ENCODE results near the gene C21orf58.
A peak's percentile ranks its signal among the peaks of the same experiment; 100 is the strongest.
"Not testable (repeated sequence)": the region's sequence is repeated elsewhere in the genome, so short reads cannot be mapped to it uniquely, and the experiment has no call there.

Gene C21orf58

DNA sequence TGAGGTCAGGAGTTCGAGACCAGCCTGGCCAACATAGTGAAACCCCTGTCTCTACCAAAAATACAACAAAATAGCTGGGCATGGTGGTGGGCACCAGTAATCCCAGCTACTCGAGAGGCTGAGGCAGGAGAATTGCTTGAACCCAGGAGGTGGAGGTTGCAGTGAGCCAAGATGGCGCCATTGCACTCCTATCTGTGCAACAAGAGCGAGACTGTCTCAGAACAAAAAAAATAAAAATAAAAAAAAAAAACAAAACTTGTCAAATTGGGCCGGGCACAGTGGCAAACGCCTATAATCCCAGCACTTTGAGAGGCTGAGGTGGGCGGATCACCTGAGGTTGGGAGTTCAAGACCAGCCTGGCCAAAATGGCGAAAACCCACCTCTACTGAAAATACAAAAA lies 13.4 kb downstream of the C21orf58 start:
- H3K4me3 ChIP-seq (ENCODE audit: low read length in 2 of 2); H3K27me3 ChIP-seq (ENCODE audit: control insufficient read depth in 1 of 2, insufficient read depth in 2 of 2, low read length in 2 of 2); H3K27ac ChIP-seq (ENCODE audit: low read length); H3K4me1 ChIP-seq (ENCODE audit: control insufficient read depth, insufficient read depth, low read length); H3K9ac ChIP-seq (ENCODE audit: low read length in 2 of 2); H3K36me3 ChIP-seq (ENCODE audit: control insufficient read depth in 2 of 2, insufficient read depth in 2 of 2, low read length in 2 of 2); H3K9me3 ChIP-seq (ENCODE audit: control insufficient read depth in 2 of 2, low read length in 2 of 2): not testable (repeated sequence)

DNA sequence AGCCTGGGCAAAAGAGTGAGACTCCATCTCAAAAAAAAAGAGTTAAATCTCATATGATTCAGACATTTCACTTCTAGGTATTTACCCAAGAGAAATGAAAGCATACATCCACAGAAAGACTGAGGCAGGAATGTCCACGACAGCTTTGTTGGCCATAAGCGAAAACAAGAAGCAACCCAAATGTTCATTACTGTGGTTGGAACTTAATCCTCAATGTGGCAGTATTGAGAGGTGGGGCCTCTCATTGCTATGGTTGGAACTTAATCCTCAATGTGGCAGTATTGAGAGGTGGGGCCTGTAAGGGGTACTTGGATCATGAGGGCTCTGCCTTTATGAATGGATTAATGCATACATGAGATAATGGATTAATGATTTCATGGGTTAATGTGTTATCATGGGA lies 15.2 kb downstream of the C21orf58 start:
- H3K4me3 ChIP-seq (ENCODE audit: low read length in 2 of 2) = no peak overlapping the region
- peaks cover 3% of the 10 kb centered on the region in 2 donors for H3K36me3 ChIP-seq (ENCODE audit: control insufficient read depth in 2 of 2, insufficient read depth in 2 of 2, low read length in 2 of 2)
- no peak overlapping the region for H3K27ac ChIP-seq (ENCODE audit: low read length)
- H3K27me3 ChIP-seq (ENCODE audit: control insufficient read depth in 1 of 2, insufficient read depth in 2 of 2, low read length in 2 of 2) = no peaks in the 10 kb centered on the region
- H3K4me1 ChIP-seq (ENCODE audit: control insufficient read depth, insufficient read depth, low read length) = no peaks in the 10 kb centered on the region
- no peak overlapping the region for H3K9ac ChIP-seq (ENCODE audit: low read length in 2 of 2)
- no peaks in the 10 kb centered on the region for H3K9me3 ChIP-seq (ENCODE audit: control insufficient read depth in 2 of 2, low read length in 2 of 2)

GRCh38 chr21:46307625-46308024 lies 16.0 kb downstream of the C21orf58 start:
- Histone ChIP-seq H3K27ac (ENCODE audit: low read length) (no peak overlapping the region), H3K9me3 (ENCODE audit: control insufficient read depth in 2 of 2, low read length in 2 of 2) (no peaks in the 10 kb centered on the region), H3K27me3 (ENCODE audit: control insufficient read depth in 1 of 2, insufficient read depth in 2 of 2, low read length in 2 of 2) (no peaks in the 10 kb centered on the region), H3K4me1 (ENCODE audit: control insufficient read depth, insufficient read depth, low read length) (no peaks in the 10 kb centered on the region), H3K4me3 (ENCODE audit: low read length in 2 of 2) (no peak overlapping the region), H3K9ac (ENCODE audit: low read length in 2 of 2) (no peak overlapping the region), H3K36me3 (ENCODE audit: control insufficient read depth in 2 of 2, insufficient read depth in 2 of 2, low read length in 2 of 2) (peaks cover 3% of the 10 kb centered on the region in 2 donors)

DNA sequence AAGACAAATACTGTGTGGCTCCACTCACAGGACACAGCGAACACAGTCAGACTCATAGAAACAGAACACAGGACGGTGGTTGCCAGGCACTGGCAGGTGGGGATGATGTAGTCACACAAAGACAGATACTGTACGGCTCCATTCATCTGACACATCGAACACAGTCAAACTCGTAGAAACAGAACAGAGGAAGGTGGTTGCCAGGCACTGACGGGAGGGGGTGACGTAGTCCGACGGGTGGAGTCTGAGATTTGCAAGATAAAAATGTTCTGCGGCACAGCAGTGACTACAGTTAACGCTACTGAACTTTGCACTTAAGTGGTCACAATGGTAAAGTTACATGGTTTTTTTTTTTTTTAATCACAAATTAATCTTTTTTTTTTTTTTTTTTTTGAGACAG lies 18.7 kb downstream of the C21orf58 start:
- no peak overlapping the region for H3K9ac ChIP-seq (ENCODE audit: low read length in 2 of 2)
- H3K9me3 ChIP-seq (ENCODE audit: control insufficient read depth in 2 of 2, low read length in 2 of 2) = no peaks in the 10 kb centered on the region
- H3K4me3 ChIP-seq (ENCODE audit: low read length in 2 of 2) = no peak overlapping the region
- no peaks in the 10 kb centered on the region for H3K27me3 ChIP-seq (ENCODE audit: control insufficient read depth in 1 of 2, insufficient read depth in 2 of 2, low read length in 2 of 2)
- H3K36me3 ChIP-seq (ENCODE audit: control insufficient read depth in 2 of 2, insufficient read depth in 2 of 2, low read length in 2 of 2) = peaks cover 3% of the 10 kb centered on the region in 2 donors
- H3K4me1 ChIP-seq (ENCODE audit: control insufficient read depth, insufficient read depth, low read length) = no peaks in the 10 kb centered on the region
- H3K27ac ChIP-seq (ENCODE audit: low read length) = no peak overlapping the region

DNA sequence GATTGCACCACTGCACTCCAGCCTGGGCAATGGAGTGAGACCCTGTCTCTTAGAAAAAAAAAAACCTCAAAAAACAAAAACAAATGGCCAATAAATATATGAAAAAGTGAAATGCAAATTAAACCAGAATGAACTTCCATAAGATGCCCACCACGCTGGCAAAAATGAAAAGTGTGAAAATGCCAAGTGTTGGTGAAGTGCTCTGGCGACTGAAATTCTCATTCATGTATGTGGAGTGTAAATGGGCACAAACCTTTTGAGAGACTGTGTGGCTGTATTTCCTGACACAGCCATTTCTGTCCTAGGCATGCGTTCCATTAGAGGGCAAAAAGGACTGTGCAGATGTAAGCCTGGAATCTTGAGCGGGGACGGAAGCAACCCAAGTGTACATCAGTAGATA lies 19.2 kb downstream of the C21orf58 start:
- Histone ChIP-seq H3K36me3 (ENCODE audit: control insufficient read depth in 2 of 2, insufficient read depth in 2 of 2, low read length in 2 of 2) (peaks cover 3% of the 10 kb centered on the region in 2 donors), H3K4me3 (ENCODE audit: low read length in 2 of 2) (no peak overlapping the region), H3K27ac (ENCODE audit: low read length) (no peak overlapping the region), H3K27me3 (ENCODE audit: control insufficient read depth in 1 of 2, insufficient read depth in 2 of 2, low read length in 2 of 2) (peaks cover 0 to 4% of the 10 kb centered on the region in 2 donors), H3K9ac (ENCODE audit: low read length in 2 of 2) (no peak overlapping the region), H3K9me3 (ENCODE audit: control insufficient read depth in 2 of 2, low read length in 2 of 2) (no peaks in the 10 kb centered on the region), H3K4me1 (ENCODE audit: control insufficient read depth, insufficient read depth, low read length) (no peaks in the 10 kb centered on the region)

DNA sequence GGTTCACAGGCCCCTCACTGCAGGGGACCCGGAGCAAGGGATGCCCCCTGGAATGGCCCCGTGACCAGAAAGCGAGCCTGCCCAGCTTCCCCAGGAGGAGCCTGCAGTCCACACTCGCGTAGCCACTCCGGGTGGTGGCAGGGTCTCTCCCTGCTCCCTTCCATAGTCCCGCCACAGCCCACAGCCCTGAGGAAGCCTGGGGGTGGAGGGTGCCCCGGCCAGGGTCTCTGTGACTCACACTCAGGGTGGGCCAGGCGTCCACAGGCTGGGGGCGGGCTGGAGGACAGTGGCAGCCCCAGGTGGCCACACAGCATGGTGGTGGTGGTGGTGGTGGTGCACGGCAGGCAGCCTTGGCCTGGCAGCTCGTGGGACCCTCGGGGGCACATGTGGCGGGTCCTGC lies 21.9 kb downstream of the C21orf58 start:
- Histone ChIP-seq H3K9ac (ENCODE audit: low read length in 2 of 2) (no peak overlapping the region), H3K9me3 (ENCODE audit: control insufficient read depth in 2 of 2, low read length in 2 of 2) (no peaks in the 10 kb centered on the region), H3K27me3 (ENCODE audit: control insufficient read depth in 1 of 2, insufficient read depth in 2 of 2, low read length in 2 of 2) (peaks cover 9 to 14% of the 10 kb centered on the region in 2 donors), H3K36me3 (ENCODE audit: control insufficient read depth in 2 of 2, insufficient read depth in 2 of 2, low read length in 2 of 2) (peaks cover 3% of the 10 kb centered on the region in 2 donors), H3K4me1 (ENCODE audit: control insufficient read depth, insufficient read depth, low read length) (peaks cover 8% of the 10 kb centered on the region), H3K4me3 (ENCODE audit: low read length in 2 of 2) (no peak overlapping the region), H3K27ac (ENCODE audit: low read length) (no peak overlapping the region)

GRCh38 chr21:46299167-46299566 lies 24.5 kb downstream of the C21orf58 start:
- Histone ChIP-seq H3K9ac (ENCODE audit: low read length in 2 of 2) (no peak overlapping the region), H3K4me3 (ENCODE audit: low read length in 2 of 2) (no peak overlapping the region), H3K4me1 (ENCODE audit: control insufficient read depth, insufficient read depth, low read length) (peaks cover 8% of the 10 kb centered on the region), H3K9me3 (ENCODE audit: control insufficient read depth in 2 of 2, low read length in 2 of 2) (no peaks in the 10 kb centered on the region), H3K27ac (ENCODE audit: low read length) (no peak overlapping the region), H3K36me3 (ENCODE audit: control insufficient read depth in 2 of 2, insufficient read depth in 2 of 2, low read length in 2 of 2) (no peaks in the 10 kb centered on the region), H3K27me3 (ENCODE audit: control insufficient read depth in 1 of 2, insufficient read depth in 2 of 2, low read length in 2 of 2) (peaks cover 9 to 14% of the 10 kb centered on the region in 2 donors)

DNA sequence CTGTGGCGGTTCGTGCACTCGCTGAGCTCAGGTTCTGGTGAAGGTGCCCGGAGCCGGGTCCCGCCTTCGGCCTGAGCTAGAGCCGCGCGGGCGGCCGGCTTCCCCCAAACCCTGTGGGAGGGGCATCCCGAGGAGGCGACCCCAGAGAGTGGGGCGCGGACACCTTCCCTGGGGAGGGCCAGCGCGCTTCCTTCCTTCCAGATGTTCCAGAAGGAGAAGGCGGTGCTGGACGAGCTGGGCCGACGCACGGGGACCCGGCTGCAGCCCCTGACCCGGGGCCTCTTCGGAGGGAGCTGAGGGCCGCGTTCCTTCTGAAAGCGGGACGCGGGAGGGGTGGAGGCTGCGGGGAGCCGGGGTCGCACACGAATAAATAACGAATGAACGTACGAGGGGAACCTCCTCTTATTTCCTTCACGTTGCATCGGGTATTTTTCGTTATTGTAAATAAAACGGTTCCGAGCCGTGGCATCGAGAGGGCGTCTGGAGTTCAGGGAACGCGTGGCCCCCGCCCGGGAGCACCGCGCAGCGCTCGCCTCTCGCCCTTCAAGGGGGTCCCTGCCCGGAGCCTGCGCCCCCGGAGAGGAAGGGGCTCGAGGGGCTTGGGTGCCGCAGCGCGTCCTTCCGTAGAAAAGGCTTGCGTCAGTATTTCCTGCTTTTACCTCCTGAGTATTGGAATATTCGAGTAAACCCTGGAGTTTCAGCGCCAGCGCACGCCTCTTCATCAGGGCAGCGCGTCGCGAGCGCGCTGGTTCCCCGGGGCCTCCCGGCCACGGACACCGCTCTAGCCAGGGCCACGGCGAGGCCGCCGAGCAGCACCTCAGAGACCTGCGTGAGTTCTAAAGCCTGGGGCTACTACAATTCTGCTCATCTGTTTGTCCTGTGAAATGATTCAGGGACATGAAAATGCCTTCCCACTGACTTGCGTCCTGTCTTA lies 26.1 kb downstream of the C21orf58 start:
- H3K4me1 ChIP-seq (ENCODE audit: control insufficient read depth, insufficient read depth, low read length) = peaks cover 8% of the 10 kb centered on the region
- peak overlapping the region in 1 of 2 donors; percentile 5 for H3K9ac ChIP-seq (ENCODE audit: low read length in 2 of 2)
- peaks cover 9 to 14% of the 10 kb centered on the region in 2 donors for H3K27me3 ChIP-seq (ENCODE audit: control insufficient read depth in 1 of 2, insufficient read depth in 2 of 2, low read length in 2 of 2)
- no peak overlapping the region for H3K27ac ChIP-seq (ENCODE audit: low read length)
- H3K36me3 ChIP-seq (ENCODE audit: control insufficient read depth in 2 of 2, insufficient read depth in 2 of 2, low read length in 2 of 2) = no peaks in the 10 kb centered on the region
- peak overlapping the region; percentile 49 to 70 for H3K4me3 ChIP-seq (ENCODE audit: low read length in 2 of 2)
- H3K9me3 ChIP-seq (ENCODE audit: control insufficient read depth in 2 of 2, low read length in 2 of 2) = no peaks in the 10 kb centered on the region

GRCh38 chr21:46295996-46296752 lies 27.5 kb downstream of the C21orf58 start:
- no peak overlapping the region for H3K4me3 ChIP-seq (ENCODE audit: low read length in 2 of 2)
- H3K9ac ChIP-seq (ENCODE audit: low read length in 2 of 2) = no peak overlapping the region
- H3K9me3 ChIP-seq (ENCODE audit: control insufficient read depth in 2 of 2, low read length in 2 of 2) = no peaks in the 10 kb centered on the region
- peaks cover 9 to 14% of the 10 kb centered on the region in 2 donors for H3K27me3 ChIP-seq (ENCODE audit: control insufficient read depth in 1 of 2, insufficient read depth in 2 of 2, low read length in 2 of 2)
- H3K4me1 ChIP-seq (ENCODE audit: control insufficient read depth, insufficient read depth, low read length) = peaks cover 8% of the 10 kb centered on the region
- peaks cover 5 to 6% of the 10 kb centered on the region in 2 donors for H3K36me3 ChIP-seq (ENCODE audit: control insufficient read depth in 2 of 2, insufficient read depth in 2 of 2, low read length in 2 of 2)
- H3K27ac ChIP-seq (ENCODE audit: low read length) = no peak overlapping the region

- H3K9ac ChIP-seq (ENCODE audit: low read length in 2 of 2) = no peak overlapping the region
- H3K36me3 ChIP-seq (ENCODE audit: control insufficient read depth in 2 of 2, insufficient read depth in 2 of 2, low read length in 2 of 2) = peaks cover 6% of the 10 kb centered on the region in 2 donors
- no peak overlapping the region for H3K4me3 ChIP-seq (ENCODE audit: low read length in 2 of 2)
- H3K27ac ChIP-seq (ENCODE audit: low read length) = no peak overlapping the region
- peaks cover 8% of the 10 kb centered on the region for H3K4me1 ChIP-seq (ENCODE audit: control insufficient read depth, insufficient read depth, low read length)
- no peaks in the 10 kb centered on the region for H3K9me3 ChIP-seq (ENCODE audit: control insufficient read depth in 2 of 2, low read length in 2 of 2)
- peaks cover 9 to 14% of the 10 kb centered on the region in 2 donors for H3K27me3 ChIP-seq (ENCODE audit: control insufficient read depth in 1 of 2, insufficient read depth in 2 of 2, low read length in 2 of 2)
Measured at GRCh38 chr21:46295177-46295770, 28.4 kb downstream of the C21orf58 start.
